Fibroblast of lung (primary cell): Measurements from ENCODE around the gene PLA2G4B. TPM values are rescaled to one million over a fixed set of nuclear protein-coding genes. Genes with fewer than 3 reads are reported as not detected.

Experiments
- DNase-seq, 2 donors: peaks; one replicate each; pipeline versions ENCODE4 v3.0.0 to v3.0.0-alpha.2; 2010; ENCODE audit warnings: low read depth in 2 of 2
- H2AFZ ChIP-seq: 2 replicates; pipeline ENCODE4 v1.5.1; 2012; ENCODE audit warnings: low read length, control low read depth, inconsistent platforms
- H3K27ac ChIP-seq: 2 replicates; pipeline ENCODE4 v1.5.1; 2011; ENCODE audit warnings: low read length, control low read depth; ENCODE audit not compliant: insufficient read depth
- H3K27me3 ChIP-seq: 2 replicates; pipeline ENCODE4 v1.5.1; 2011; ENCODE audit warnings: mild to moderate bottlenecking, low read length; ENCODE audit not compliant: control insufficient read depth, insufficient read depth
- H3K36me3 ChIP-seq: 2 replicates; pipeline ENCODE4 v1.5.1; 2011; ENCODE audit warnings: low read length; ENCODE audit not compliant: control insufficient read depth, insufficient read depth
- H3K4me1 ChIP-seq: 2 replicates; pipeline ENCODE4 v1.5.1; 2011; ENCODE audit warnings: low read length; ENCODE audit not compliant: control insufficient read depth, insufficient read depth; ENCODE audit errors: extremely low read depth
- H3K4me2 ChIP-seq: 2 replicates; pipeline ENCODE4 v1.5.1; 2011; ENCODE audit warnings: low read length, control low read depth; ENCODE audit not compliant: insufficient read depth; ENCODE audit errors: extremely low read depth
- H3K4me3 ChIP-seq, 4 experiments: fragments of 200-600 bp in 1 of 4; sonication (generic) in 1 of 4; replicated peaks in 1 of 4; 2 replicates each; pipeline ENCODE4 v1.5.1; 2011 to 2016; ENCODE audit warnings: low read length in 4 of 4, low read depth in 3 of 4, mild to moderate bottlenecking in 3 of 4, control low read depth in 2 of 4, inconsistent platforms in 1 of 4, mixed read lengths in 1 of 4; ENCODE audit not compliant: insufficient read depth in 1 of 4; ENCODE audit errors: control extremely low read depth in 1 of 4
- H3K79me2 ChIP-seq: 2 replicates; pipeline ENCODE4 v1.5.1; 2012; ENCODE audit warnings: mild to moderate bottlenecking, low read length, inconsistent platforms; ENCODE audit not compliant: control insufficient read depth, insufficient read depth
- H3K9ac ChIP-seq: 2 replicates; pipeline ENCODE4 v1.5.1; 2011; ENCODE audit warnings: mild to moderate bottlenecking, low read length, control low read depth; ENCODE audit not compliant: insufficient read depth
- H3K9me3 ChIP-seq: 2 replicates; pipeline ENCODE4 v1.5.1; 2012; ENCODE audit warnings: low read depth, low read length; ENCODE audit not compliant: control insufficient read depth, insufficient read depth
- H4K20me1 ChIP-seq: 2 replicates; pipeline ENCODE4 v1.5.1; 2011; ENCODE audit warnings: low read length; ENCODE audit not compliant: control insufficient read depth, insufficient read depth; ENCODE audit errors: extremely low read depth
- EZH2 ChIP-seq: IDR thresholded peaks from 2 replicates; pipeline ENCODE4 v1.5.1; 2012; ENCODE audit warnings: low read length, control low read depth, mild to moderate bottlenecking; ENCODE audit errors: missing control alignments
- polyA plus RNA-seq, 2 donors: library from polyadenylated mRNA; depleted of rRNA in 1 of 2; stranded (reverse) in 1 of 2; unstranded in 1 of 2; fragments of >200 nt; gene quantifications; 2 replicates each; pipeline ENCODE4 v1.2.1, GENCODE V29; 2011 to 2012; ENCODE audit warnings: missing spikeins in 1 of 2
- total RNA-seq: library from RNA; depleted of rRNA; stranded (reverse); fragments of >200 nt; gene quantifications from 2 replicates; pipeline ENCODE4 v1.2.1, GENCODE V29; 2014
- TF ChIP-seq, protein P1 (sequence below), 2 donors: IDR thresholded peaks in 1 of 2; conservative IDR thresholded peaks in 1 of 2; 1 replicate in 1 of 2; 2 replicates in 1 of 2; pipeline ENCODE4 v1.5.1; 2011 to 2012; ENCODE audit warnings: low read length in 2 of 2, control low read depth in 1 of 2, inconsistent platforms in 1 of 2, low read depth in 1 of 2, mild to moderate bottlenecking in 1 of 2

PLA2G4B gene
- total and polyA plus RNA-seq, 2 donors (not counting 1 experiment from before 2014, with no cell fraction given): 0.99 to 1.2 TPM

DNA sequence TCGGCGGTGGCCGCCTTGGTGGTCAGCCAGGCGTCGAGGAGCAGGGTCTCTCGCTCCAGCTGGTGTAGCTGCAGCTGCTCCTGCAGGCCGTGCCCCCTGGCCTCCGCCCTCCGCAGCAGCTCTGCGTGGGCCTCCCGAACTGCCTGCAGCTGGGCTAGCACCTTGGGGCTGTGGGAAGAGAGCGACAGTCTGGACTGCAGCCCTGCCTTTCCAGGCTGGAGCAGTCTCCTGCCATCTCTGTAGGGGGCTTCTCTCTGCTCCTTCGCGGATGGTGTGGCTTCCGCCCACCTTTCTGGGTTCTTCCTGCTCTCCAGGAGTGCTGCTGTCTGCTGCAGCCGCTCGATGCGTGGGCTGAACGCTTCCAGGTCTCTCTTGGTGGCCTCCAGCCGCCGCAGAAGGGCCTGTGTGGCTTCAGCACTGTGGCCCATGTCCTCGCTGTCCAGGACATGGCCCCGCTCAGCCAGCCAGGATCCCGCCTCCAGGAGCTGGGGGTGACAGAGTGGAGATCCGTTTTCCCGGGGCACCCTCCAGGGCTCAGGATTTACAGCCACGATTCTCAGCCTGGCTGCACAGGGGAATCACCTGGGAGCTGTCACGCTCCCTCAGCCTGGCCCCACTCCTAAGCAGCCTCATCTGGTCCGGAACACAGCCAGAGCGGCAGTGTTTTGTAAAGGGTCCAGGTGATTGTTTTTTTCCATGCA is 16.8 kb downstream of the PLA2G4B start:
- H3K27ac ChIP-seq: no peak overlapping the region
- H3K36me3 ChIP-seq: no peaks in the 10 kb centered on the region
- no peaks in the 10 kb centered on the region for H3K4me1 ChIP-seq
- DNase-seq: no peak
- no peaks in the 10 kb centered on the region for H4K20me1 ChIP-seq
- H3K4me3 ChIP-seq: no peak overlapping the region
- TF ChIP-seq, protein P1, sequence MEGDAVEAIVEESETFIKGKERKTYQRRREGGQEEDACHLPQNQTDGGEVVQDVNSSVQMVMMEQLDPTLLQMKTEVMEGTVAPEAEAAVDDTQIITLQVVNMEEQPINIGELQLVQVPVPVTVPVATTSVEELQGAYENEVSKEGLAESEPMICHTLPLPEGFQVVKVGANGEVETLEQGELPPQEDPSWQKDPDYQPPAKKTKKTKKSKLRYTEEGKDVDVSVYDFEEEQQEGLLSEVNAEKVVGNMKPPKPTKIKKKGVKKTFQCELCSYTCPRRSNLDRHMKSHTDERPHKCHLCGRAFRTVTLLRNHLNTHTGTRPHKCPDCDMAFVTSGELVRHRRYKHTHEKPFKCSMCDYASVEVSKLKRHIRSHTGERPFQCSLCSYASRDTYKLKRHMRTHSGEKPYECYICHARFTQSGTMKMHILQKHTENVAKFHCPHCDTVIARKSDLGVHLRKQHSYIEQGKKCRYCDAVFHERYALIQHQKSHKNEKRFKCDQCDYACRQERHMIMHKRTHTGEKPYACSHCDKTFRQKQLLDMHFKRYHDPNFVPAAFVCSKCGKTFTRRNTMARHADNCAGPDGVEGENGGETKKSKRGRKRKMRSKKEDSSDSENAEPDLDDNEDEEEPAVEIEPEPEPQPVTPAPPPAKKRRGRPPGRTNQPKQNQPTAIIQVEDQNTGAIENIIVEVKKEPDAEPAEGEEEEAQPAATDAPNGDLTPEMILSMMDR (conservative IDR thresholded peaks at IDR 0.05 in 1 of 2, IDR thresholded peaks at IDR 0.05 in 1 of 2; ENCODE audit: low read depth in 1 of 2, low read length in 2 of 2): no peak
- no peak for TF ChIP-seq EZH2
- H3K9ac ChIP-seq: no peak overlapping the region
- no peaks in the 10 kb centered on the region for H3K9me3 ChIP-seq
- H3K79me2 ChIP-seq: no peaks in the 10 kb centered on the region
- no peak overlapping the region for H3K4me2 ChIP-seq
- H3K27me3 ChIP-seq: no peaks in the 10 kb centered on the region
- no peak overlapping the region for H2AFZ ChIP-seq

DNA sequence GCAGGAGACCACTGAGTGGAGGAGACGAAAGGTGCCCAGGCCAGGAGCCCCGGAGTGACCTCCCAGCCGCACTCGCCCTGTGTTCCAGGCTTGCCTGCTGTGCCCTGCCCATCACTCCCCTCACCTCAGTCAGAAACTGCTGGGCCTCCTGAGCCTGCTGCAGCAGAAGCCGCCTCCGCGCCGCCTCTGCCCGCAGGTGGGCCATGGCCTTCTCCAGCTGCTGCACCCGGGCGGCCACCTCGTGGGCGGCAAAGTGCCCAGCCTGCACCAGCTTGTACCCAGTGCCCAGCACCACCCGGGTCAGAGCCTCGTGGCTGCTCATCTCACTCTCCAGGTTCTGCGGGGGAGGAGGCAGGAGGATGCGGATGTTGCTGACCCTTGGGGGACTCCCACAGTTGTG is 17.6 kb downstream of the PLA2G4B start:
- Histone ChIP-seq H3K4me3 (no peak overlapping the region), H3K36me3 (no peaks in the 10 kb centered on the region), H3K4me2 (no peak overlapping the region), H2AFZ (no peak overlapping the region), H4K20me1 (no peaks in the 10 kb centered on the region), H3K27ac (no peak overlapping the region), H3K27me3 (no peaks in the 10 kb centered on the region), H3K9ac (no peak overlapping the region), H3K79me2 (no peaks in the 10 kb centered on the region), H3K4me1 (no peaks in the 10 kb centered on the region), H3K9me3 (no peaks in the 10 kb centered on the region)
- DNase-seq: no peak
- TF ChIP-seq, protein P1 (conservative IDR thresholded peaks at IDR 0.05 in 1 of 2, IDR thresholded peaks at IDR 0.05 in 1 of 2; ENCODE audit: low read depth in 1 of 2, low read length in 2 of 2): no peak
- TF ChIP-seq EZH2: no peak

DNA sequence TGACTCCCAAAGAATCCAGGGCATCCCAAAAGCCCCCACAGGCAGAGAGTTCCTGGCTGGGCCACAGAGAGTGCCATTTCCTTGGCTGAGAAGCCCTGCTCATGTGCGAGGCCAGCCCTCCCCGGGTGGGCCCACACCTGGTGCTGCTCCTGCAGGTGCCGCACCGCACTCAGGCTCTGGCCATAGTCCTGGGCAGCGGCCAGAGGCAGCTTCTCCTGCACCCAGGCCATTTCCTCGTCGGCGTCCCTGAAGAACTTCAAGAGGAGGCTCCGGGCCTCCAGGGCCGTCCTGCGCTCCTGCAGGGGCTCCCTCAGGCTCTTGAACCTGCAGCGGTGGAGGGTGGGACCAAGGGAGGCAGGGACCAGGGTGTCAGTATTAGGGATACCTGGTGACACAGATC is 18.1 kb downstream of the PLA2G4B start:
- no peaks in the 10 kb centered on the region for H3K9me3 ChIP-seq
- H3K4me2 ChIP-seq: no peak overlapping the region
- H3K36me3 ChIP-seq: no peaks in the 10 kb centered on the region
- no peak overlapping the region for H3K9ac ChIP-seq
- no peaks in the 10 kb centered on the region for H3K79me2 ChIP-seq
- TF ChIP-seq, protein P1 (conservative IDR thresholded peaks at IDR 0.05 in 1 of 2, IDR thresholded peaks at IDR 0.05 in 1 of 2; ENCODE audit: low read depth in 1 of 2, low read length in 2 of 2): no peak
- no peak for TF ChIP-seq EZH2
- H3K27me3 ChIP-seq: no peaks in the 10 kb centered on the region
- H4K20me1 ChIP-seq: no peaks in the 10 kb centered on the region
- H3K27ac ChIP-seq: no peak overlapping the region
- H3K4me3 ChIP-seq: no peak overlapping the region
- DNase-seq: no peak
- no peak overlapping the region for H2AFZ ChIP-seq
- no peaks in the 10 kb centered on the region for H3K4me1 ChIP-seq
